GM18520 (cell line): Measurements from ENCODE around the gene TTLL13.

ENCODE experiments used
- ATAC-seq: cut with Tn5 transposase; IDR thresholded peaks from one replicate; pipeline ENCODE4 v1.9.1; 2021; ENCODE audit not compliant: unreplicated experiment

TTLL13 gene

GRCh38 chr15:90249203-90249863 lies at the start of gene TTLL13:
Gene TTLL13, plus strand, starts transcription at chr15:90249556. Its CDS starts 1,075 bp downstream, at chr15:90250631.
- ATAC-seq, result peak; percentile 43

GRCh38 chr15:90200534-90201129 lies 48.7 kb upstream of the TTLL13 start:
- no peak for ATAC-seq

GRCh38 chr15:90201130-90201943 lies 48.0 kb upstream of the TTLL13 start, which contains the start of gene SEMA4B:
Gene SEMA4B, plus strand, starts transcription at chr15:90201330. Its CDS starts 249 bp downstream, at chr15:90201579.
- peak; percentile 62 for ATAC-seq

DNA sequence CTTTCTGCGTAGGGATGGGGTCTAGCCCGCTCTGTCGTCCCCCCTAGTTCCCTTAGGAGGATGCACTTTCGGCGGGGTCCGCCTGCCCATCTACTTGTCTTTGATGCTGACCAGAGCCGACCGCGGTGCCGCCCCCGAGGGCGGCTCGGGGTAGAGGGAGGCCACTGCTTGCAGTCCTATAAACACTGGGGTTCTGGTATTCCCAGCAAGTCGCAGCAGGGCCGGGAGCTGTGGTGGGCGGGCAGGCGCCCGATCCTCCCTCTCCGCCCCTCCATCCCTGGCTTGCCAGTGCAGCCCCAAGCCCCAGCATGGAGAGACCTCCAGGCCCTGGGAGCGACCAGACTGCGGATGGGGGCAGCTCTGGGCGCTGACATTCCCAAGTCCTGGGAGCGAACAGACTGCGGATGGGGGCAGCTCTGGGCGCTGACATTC lies 47.4 kb upstream of the TTLL13 start:
- no peak for ATAC-seq

GRCh38 chr15:90202929-90203328 lies 46.4 kb upstream of the TTLL13 start:
- no peak for ATAC-seq

GRCh38 chr15:90203473-90203872 lies 45.9 kb upstream of the TTLL13 start:
- ATAC-seq, result no peak

DNA sequence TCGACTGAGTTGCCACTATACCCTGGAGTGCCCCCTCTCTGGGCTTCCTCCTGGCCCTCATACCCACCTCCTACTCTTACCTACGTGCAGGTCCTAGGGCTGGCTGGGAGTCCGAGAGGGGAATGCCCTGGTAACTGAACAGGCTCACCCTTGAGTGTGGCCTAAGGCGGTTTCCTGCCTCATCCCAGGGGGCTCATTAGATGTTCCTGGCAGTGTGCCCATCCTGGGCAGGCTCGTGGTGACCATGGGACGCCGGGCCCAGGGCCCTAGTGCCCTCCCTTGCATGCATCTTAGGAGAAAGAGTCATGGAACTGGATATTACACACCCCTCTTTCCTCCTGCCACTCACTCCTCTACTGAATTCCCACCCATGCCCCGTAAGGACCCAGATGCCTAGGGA lies 45.4 kb upstream of the TTLL13 start:
- ATAC-seq, result no peak

DNA sequence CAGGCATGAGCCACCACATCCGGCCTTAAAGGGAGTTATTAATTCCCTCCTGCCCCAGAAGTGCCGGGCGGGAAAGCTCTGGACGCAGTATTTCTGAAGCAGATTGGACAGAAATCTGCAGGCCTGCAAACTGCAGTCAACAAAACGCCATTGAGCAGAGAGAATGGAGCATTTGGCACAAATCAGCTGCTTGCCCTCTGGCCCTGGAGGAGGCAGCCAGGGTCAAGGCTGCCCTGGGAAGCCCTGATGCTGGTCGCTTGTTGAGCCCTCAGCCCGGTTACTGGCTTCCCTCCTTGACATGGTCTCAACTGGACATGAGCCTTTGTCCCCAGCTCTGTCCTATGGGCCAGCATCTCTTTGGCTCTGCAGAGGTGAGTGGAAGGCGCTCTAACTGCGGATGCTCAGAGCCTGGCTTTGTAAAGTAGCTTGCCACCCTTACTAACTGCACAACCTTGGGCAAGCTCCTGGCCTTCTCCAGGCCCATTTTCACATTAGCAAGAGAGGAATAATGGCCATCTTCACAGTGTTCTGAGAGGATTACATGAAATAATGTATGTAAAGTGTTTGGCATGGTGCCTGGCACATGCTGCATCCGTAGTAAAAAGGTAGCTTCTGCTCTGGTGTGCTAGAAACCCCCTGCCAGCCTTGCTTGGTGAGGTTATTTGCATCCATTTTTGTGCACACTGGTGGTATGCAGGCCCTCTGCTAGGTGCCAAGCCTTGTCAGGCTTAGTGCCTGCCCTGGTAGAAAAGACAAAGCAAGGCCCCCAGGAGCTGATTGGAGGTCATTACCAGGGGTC lies 44.1 kb upstream of the TTLL13 start:
- no peak for ATAC-seq

DNA sequence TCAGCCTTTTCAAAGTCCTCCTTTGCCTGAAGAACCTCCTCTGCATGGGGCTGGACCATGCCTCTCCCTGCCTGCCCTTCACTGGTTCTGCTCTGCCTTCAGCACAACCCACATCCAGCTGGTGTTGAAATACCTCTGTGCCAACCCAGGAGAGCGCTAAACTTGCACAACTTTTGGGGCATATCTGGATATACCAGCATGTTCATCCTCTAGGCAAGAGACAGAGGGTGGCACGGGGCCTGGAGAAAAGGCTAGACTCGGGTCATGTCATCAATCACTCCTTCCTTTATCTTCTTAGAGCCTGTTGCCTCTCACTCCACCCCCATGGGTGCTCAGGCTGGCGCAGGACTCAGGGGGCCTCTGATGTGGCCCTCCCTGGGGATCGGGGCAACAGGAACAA lies 43.5 kb upstream of the TTLL13 start:
- ATAC-seq, result no peak

DNA sequence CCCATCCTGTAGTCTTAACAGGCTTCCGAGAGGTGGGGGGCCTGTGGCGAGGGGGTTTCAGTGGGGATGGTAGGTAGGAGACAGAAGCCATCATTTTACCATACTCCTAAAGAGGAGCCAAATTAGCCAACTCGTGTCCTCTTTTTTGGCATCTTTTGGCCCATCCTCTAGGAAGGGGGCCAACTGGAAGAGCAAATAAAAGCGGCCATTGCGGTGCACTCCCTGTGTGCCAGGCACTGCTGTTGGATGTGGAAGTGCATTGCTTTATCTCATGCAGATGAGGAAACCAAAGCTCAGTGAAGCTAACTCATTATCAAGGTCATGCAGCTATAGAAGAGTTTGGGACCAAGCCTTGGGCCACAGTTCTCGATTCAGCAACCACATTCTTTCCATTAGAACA lies 42.1 kb upstream of the TTLL13 start:
- ATAC-seq, result no peak

DNA sequence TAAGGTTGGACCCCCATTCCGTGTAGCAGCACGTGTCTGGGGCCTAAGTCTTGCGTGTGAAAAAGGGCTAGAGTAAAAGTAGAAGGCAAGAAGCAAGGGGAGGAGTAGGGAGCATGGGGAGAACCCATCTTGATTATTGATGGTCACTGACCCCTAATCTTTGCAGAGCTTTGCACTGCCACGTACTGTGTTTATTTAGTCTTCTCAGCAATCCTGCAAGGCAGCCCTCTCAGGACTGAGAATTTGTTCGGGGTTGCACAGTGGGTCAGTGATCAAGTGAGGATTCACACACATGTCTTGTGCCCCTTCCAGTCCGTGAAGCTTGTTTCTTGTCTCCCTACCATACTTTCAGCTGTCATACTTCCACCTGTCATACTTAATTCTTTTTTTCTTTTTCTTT lies 41.0 kb upstream of the TTLL13 start:
- ATAC-seq, result no peak

DNA sequence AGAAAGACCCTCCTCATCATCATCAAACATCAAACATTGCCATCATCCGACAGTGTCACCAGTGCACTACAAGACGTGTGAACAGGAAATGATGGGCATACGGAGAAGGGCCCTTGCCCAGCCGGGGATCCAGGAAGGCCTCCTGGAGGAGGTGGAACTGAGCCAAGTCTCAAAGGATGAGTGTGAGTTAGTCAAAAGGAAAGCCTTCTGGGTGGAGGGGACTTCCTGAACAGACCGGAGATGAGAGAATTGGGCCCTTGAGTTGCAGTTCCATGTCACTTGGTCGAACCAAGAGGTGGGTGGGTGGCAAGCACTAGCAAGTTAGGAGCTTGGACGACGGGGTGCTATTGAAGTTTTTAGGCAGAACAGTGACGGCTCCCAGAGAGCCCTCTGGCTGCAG lies 39.8 kb upstream of the TTLL13 start:
- no peak for ATAC-seq

GRCh38 chr15:90210593-90210992 lies 38.8 kb upstream of the TTLL13 start:
- no peak for ATAC-seq

- ATAC-seq, result no peak
Observed at GRCh38 chr15:90211009-90211408, 38.3 kb upstream of the TTLL13 start.

DNA sequence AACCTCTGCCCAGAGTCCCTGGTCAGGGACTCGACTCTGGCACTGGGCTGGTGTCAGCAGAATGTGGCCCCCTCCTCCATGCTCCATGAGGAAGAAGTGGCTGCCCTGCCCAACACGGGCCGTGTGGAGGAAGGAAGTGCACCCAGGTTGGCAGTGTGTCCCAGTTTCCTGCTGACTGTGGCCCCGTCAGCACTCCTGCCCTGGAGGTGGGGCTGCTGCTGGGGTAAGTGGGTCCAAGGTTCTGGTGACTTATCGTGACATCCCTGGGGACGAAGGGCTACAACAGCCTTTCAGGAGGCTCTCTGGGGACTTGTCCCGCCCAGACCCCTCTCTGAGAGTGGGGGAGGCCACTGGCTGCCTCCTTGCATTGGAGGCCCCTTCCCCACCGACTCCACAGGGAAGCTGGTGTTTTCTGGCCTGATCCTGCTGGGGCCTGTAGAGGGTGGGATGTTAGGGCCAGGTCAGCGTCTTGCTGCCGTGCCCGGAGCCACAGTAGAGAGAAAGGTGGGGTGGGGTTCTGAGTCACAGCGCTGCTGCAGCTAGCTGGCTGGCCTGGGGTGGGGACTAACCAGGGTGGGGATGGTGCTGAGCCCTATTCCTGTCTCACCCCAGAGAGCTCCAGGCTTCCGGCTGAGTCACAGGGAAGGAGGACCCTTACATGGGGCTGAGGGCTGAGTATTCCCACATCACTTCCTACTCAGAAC lies 37.8 kb upstream of the TTLL13 start:
- no peak for ATAC-seq

DNA sequence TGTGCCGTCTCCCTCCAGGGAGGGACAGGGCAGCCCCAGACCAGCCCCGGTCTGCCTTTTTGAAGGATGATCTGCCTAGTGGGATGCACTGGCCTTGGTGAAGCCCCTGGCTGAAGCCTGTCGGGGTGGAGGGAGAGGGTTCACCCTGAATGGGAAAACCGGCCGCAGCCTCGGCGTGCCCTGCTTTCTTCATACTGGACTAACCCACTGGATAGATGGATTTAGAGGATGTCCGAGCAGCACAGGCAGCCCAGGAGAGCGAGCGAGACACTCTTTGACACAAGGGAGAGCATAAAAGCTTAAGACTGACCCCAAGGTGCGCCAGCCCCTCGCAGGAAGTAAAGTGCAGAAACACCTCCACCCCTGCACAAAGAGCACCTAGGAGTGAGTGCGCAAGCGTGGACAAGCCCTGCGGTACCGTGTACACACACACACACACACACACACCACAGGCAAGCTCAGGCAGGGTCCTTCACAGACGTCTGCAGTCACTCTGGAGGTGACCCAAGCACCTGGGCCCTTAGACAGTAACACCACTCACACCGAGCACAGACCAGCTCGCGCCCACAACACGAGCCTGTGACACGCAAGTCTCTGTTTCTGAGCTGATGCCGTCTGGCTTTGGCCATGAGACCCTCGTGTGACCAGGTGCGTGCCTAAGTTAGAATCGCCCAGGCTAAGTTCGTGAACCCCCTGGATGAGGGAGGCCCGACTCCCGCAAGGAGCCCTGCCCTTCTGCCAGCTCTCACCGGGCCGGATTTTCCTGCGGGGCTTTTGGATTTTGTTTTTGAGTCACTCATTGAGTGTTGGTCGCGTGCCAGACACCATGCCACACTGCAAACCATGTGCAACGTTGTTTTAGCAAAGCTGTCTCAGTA lies 36.9 kb upstream of the TTLL13 start:
- peak; percentile 34 for ATAC-seq

DNA sequence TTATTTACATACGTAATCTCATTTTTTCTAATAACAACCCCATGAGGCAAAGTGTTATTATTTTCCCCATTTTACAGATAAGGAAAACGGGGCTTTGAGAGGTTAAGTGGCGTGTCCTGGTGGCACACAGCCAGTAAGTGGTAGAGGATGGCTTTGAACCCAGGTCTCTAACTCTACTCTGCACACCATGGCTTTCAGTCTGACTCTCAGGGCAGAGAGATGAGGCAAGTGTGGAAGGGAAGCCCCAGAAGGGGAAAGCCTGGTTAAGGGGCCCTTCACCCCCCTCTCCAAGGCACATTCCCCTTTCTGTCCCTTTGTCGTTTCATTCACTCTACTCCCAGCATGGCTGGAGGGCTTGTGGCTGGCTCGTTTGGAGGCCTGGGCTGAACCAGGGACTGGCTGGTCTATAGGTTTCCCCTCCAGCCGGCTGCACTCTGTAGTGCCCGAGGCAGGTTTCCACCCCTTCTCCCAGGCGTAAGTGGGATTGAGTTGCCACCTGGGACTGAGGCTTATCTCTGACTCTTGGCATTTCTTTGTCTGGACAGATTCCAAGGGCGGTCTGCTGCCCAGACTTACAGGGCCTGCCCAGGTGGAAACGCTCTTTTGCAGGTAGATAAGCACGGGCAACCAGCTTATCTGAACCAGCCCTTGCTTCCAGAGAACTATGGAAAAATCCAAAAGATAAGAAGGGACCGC lies 36.1 kb upstream of the TTLL13 start:
- peak; percentile 28 for ATAC-seq

DNA sequence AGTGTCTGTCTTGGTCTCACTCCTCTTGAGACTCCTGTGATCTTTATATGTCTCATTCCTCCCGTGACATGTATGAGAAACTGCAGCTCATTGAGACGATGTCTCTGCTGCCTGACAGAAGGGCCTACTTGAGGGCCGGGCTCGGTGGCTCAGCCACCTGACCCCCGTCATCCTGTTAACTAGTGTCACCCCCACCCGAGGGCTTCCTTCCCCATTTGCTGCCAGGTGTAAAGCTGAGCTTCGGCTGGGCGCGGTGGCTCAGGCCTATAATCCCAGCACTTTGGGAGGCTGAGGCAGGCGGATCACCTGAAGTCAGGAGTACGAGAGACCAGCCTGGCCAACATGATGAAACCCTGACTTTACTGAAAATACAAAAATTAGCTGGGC lies 35.5 kb upstream of the TTLL13 start:
- ATAC-seq, result no peak
